Activated CD4-positive, alpha-beta T cell treated with anti-CD3 and anti-CD28 coated beads, Interleukin-2, amount 50 U/mL, for 1 hour (primary cell): ENCODE data around the gene GFI1.
"Not testable (repeated sequence)": the region's sequence is repeated elsewhere in the genome, so short reads cannot be mapped to it uniquely, and the experiment has no call there.

Experiments used
- DNase-seq: peaks from one replicate; pipeline ENCODE4 v3.0.0-alpha.2; 2020

Gene GFI1

DNA sequence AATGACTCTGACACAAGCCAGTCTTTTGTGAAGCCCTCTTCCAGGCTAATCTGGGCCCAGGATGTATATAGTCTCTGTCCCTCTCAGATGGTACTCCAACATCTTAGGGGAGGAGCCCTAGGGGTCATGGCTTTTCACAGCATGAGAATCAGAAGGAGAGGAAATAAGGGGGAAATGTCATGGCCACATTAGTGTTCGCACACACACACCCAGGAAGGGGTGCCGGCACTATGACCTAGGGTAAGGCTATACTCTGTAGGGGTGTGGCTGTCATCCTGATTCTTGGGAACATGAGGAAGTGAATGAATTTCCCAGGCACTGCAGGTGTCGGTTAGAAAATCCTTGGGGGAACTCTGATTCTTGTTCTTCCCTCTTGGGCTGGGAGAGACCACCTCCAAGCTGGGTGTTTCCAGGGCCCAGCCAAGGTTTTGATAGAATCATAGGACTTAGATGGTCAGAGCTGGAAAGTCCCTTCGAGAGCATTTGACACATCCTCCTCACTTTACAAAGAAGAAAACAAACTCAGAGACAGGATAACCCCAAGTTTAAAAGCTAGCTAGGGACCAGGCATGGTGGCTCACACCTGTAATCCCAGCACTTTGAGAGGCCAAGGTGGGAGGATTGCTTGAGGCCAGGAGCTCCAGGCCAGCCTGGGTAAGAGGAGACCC, 22.0 kb downstream of the GFI1 start:
- no peak for DNase-seq

DNA sequence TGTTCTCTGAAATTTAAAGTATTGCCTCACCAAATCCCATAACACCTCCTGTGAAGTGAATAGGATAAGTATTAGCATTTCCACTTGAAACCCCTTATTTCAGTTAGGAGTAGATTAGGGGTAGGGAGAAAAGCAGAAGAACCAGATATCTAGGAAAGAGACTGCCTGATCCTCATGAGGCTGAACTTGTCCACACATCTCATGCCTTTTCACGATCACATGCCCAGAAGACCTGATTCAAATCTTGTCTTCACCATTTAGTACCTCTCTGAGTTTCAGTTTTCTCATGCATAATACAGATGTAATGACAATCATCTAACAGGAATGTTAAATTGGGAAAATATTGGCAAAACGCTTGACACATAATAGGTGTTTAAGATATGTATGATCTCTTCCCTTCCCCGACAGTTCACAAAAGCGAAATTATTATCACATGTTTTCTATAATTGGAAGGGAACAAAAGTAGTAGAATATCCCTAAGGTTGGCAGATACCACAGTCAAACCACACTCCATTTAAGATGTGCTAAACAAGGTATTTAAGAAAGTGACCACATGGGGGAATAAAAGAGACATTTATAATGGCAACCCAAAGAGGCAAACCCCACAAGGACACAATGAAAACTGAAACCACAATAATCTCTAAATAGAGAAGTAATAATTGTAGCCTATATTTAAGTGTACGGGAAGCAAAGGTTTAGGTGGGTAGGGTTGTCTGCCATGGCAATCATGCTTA, 25.2 kb downstream of the GFI1 start:
- DNase-seq = no peak

DNA sequence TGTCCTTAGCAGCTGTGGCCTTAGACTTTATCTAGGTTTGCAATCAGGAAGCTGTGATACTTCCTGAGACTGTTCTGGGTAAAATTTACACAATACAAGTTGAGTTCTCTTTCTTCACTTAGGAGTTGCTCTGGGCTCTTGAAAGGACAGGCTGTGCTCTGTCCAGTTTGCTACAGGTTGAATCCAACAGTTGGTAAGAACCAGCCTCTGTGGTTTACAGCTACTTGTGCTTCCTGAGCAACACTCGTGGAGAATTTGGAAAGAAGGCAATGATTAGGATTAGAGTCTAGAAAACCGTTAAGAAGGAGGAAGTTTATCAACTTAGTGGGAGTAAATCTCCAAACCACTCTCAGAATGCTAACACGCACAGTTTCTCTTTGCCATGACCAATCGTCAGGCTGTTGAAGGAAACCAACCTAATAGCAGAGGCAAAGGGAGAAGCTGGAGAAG, 26.8 kb downstream of the GFI1 start:
- DNase-seq = no peak

DNA sequence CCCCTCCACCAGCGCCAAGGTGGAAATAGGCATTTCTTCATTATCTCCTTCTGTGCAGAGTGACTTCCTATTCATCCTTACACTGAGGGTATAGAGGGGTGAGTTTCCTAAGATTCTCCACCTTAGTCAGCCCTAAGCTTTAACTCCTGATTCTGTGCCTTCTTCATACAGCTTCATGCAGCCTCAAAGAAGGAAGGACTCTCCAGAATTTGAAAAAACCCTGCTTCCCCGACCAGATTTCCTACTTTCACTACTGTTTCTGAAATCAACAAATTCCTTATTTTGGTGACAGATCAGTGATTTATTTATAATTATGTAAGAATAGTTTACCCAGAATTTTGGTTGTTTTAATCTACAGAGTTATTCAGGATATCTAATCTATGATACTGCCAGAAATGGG, 28.6 kb downstream of the GFI1 start:
- DNase-seq = no peak

DNA sequence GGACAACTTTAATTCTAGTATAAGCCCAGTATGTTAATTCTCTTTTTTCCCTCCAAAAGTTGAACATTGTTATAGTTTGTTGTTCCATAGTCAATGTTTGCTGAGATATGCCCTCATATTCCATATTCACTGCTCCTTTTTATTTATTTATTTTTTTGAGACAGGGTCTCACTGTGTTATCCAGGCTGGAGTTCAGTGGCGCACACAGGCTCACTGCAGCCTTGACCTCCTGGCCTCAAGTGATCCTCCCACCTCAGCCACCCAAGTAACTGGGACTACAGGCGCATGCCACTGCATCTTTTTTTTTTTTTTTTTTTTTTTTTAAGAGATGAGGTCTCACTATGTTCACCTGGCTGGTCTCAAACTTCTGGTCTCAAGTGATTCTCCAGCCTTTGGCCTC, 38.7 kb downstream of the GFI1 start:
- DNase-seq = no peak

DNA sequence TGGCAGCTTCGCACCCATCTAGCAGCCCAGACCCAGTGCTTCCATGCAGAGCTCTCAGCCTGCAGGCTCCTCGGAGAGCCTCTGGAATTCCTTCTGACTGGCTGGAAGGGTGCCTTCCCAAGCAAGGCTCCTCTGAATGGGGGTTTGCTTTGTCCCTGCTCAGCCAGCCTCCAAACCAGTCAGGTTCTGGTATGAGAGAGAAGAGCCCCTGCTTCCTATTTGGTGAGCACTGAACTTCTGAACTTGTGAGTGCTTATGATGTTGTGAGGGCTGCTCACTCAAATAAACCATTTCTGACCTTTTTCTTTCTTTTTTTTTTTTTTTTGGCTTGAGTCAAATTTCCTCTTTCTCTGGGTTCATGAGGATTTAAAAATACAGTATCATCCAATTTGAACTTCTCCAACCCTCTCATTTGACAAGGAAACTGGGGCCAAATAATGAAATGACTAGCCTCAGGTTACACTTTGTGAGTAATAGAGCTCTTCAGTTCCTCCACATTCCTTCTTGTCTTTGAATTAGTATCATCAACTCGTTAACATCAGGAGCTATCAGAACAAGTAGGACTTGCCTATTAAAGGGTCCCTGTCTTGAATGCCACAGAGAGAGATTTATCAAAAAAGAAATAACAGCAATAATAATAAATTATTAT, 39.6 kb downstream of the GFI1 start:
- no peak for DNase-seq

DNA sequence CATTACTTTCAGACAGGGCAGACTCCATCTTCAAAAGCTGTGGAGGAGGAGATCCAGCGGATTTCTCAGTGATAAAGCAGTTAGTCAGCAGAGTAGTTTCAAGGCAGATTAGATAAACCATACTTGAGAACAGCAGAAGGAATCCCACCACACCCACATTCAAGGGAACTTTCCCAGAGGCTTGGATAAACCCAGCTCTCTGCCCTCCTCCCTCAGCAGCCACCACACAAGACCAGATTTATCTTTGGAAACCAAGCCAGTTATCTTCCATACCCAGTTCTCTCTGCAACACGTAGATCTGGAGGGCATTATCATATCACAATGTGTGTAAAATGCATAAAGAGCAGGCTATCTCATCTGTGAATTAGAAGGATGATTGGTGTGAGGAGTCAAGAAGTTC, 40.2 kb downstream of the GFI1 start:
- no peak for DNase-seq

DNA sequence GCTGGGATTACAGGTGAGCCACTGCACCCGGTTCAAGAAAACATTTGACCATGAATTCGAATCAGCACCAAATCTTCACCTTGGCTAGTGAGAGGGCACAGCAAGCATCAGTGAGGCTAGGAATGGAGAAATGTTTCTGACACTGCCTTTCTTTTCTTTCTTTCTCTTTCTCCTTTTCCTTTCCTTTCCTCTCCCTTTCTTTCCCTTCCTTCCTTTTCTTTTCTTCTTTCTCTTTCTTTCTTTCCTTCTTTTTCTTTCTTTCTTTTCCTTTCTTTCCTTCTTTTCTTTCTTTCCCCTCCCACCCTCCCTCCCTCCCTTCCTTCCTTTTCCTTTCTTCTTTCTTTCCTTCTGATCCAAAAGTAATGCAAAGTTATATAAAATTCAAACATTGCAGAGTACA, 40.9 kb downstream of the GFI1 start:
- DNase-seq = no peak

DNA sequence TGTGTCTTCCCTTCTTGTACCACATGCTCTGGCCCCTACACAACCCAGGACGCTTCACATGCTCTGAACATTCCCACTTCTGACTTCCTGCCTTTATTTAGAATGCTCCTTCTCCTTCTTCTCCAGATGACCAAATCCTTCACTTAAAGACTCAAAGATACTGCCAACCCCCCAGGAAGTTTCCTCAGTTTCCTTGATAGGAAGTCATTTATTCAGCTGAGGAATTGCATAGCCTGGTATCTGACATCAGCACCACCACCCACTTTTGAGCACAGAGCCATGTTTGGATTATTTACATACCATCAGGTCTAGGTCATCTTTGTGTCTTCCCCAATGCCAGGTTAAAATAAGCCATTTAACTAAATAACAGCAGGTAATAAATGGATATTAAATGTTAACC, 42.4 kb downstream of the GFI1 start:
- no peak for DNase-seq

DNA sequence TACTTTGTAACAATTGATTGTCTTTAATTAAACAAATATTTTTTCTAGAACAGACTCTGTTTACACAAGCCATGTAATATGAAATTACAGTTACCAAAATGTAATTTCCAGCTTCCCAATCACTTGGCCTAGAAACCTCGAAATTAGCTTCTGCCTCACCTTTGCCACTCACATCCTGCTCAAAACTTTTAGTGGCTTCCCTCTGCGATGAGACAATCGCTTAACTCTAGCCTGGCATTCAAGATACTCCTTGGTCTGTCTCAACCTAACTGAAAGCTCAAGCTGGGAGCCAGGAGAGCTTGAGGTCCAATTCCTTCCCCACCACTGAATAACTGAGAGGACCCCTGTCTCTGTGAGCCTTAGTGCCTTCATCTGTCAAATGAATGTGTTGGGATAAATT, 42.8 kb downstream of the GFI1 start:
- no peak for DNase-seq

DNA sequence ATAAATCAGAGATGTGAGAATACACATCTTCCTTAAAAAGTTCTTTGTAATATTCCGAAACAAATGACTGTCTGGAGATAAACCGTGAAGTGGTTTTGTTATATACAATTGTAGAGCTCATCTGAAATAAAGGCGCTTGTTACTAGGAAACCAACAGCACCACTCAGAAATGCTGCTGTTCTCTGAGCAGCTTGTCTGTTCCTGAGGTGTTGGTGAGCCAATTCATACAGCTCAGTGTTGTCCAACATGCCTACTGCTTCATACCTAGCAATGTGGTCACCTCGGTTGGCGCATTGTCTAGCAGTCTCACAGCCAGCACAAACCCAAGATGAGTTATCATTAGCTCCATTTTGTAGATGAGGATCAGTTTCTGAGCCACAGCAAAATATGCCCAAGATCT, 44.4 kb downstream of the GFI1 start:
- no peak for DNase-seq

DNA sequence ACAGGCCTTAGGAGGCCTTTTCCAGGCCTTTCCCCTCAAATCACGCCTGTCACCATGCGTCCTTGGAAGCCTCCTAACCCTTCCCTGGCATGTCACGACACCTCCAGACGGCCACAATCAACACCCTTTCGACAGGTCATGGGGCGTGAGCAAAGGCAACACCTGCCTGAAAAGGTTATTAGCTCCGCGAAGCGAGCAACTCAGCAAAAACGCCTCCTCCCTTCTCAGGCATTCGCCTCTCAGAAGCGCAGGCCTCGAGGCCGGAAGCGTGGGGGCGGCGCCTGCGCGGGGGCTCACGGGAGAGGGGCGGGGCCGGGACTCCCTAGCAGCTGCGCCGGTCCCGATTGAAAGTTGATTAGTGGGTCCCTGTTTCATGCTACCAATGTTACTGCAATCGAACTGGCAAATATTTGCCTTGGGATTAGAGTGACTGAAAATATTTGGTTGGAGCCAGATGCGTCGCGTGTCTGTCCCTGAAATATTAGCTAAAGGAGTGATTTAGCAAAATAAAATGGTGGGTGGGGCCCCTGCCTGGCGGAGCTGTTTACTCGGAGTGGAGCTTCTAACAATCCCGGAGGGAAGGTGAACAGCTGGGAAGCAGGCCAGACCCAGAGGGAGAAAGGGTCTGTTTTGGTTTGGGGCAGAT, 44.9 kb downstream of the GFI1 start:
- DNase-seq = no peak

DNA sequence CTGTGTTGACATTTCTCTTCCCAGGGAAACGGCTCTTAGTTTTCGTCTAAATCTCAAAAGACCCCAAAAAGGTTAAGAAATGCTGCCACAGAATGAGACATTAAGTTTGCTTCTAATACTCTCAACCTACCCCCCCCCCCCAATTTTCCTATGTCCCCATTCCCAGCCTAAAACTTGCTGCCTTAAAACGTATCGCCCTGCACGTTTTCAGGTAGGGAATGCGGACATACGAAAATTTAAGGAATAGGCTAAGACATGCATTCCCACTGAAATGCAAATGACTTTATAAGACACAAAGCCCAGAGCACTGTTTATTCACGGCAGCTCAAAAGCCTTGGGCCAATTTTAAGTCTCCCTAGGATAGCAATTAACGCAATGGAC, 45.4 kb downstream of the GFI1 start:
- no peak for DNase-seq

DNA sequence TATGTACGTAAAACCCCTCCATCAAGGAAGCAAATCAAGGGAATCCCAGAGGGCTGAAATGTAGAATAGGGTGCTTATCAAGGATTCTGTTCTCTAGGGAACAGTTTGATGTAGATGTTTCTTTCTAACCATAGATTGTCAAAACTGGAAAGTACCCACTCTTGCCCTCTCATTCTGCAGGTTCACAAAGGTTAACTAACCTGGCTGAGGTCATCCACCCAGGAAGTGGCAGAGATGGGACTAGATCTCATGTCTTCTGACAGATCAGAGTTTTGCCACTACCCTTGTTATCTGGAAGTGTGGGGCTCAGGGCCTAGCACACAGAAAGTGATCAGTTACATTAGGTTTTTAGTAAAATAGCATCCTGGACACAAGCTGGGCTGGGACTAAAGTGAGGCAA, 47.4 kb downstream of the GFI1 start:
- no peak for DNase-seq

DNA sequence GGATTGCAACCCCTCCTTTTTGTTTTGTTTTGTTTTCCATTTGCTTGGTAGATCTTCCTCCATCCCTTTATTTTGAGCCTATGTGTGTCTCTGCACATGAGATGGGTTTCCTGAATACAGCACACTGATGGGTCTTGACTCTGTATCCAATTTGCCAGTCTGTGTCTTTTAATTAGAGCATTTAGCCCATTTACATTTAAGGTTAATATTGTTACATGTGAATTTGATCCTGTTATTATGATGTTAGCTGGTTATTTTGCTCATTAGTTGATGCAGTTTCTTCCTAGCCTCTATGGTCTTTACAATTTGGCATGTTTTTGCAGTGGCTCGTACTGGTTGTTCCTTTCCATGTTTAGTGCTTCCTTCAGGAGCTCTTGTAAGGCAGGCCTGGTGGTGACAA, 52.2 kb downstream of the GFI1 start:
- not testable (repeated sequence) for DNase-seq

DNA sequence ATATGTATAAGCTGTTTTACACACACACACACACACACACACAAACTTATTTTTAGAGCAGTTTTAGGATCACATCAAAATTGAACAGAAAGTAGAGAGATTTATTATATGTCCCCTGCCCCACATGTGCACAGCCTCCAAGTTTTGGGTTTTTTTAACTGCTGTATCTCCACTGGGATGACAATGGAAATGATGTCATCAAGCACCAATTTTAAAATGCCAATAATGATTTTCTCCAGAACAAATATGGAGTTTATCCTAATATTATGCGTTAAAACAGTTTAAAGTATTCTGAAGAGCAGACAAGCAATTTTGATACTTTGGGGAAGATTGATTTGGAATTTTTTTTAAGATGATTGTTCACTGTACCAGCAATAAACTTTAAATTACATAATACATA, 56.7 kb downstream of the GFI1 start:
- no peak for DNase-seq

DNA sequence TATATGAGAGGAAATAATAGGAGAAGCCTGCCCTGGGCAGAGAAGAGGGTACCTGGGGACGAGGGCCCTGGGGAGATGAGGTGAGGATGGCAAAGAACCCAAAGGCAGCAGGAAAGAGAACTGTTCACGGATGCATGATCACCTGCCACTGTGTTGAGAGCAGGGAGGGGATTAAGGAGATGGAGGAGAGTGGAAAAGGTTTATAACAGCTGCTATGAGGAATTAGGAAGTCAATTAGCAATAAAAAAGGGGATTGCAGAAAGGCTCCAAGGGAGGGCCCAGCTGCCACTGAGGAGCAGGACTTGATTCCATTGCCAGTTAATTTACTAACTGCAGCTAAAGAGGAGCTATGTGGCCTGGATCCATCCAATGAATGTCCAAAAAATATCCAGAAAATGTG, 61.1 kb downstream of the GFI1 start:
- no peak for DNase-seq
